Stimulated activated CD4-positive, alpha-beta T cell treated with anti-CD3 and anti-CD28 coated beads, Interleukin-12 subunit alpha, Interleukin-12 subunit beta, amount 100 ng/mL, for 24 hours (primary cell): ENCODE data around the gene NTPCR.

Experiments
- DNase-seq, 2 experiments: peaks; one replicate each; pipeline ENCODE4 v3.0.0-alpha.2; 2020; ENCODE audit warnings: low read depth in 2 of 2

The NTPCR gene

DNA sequence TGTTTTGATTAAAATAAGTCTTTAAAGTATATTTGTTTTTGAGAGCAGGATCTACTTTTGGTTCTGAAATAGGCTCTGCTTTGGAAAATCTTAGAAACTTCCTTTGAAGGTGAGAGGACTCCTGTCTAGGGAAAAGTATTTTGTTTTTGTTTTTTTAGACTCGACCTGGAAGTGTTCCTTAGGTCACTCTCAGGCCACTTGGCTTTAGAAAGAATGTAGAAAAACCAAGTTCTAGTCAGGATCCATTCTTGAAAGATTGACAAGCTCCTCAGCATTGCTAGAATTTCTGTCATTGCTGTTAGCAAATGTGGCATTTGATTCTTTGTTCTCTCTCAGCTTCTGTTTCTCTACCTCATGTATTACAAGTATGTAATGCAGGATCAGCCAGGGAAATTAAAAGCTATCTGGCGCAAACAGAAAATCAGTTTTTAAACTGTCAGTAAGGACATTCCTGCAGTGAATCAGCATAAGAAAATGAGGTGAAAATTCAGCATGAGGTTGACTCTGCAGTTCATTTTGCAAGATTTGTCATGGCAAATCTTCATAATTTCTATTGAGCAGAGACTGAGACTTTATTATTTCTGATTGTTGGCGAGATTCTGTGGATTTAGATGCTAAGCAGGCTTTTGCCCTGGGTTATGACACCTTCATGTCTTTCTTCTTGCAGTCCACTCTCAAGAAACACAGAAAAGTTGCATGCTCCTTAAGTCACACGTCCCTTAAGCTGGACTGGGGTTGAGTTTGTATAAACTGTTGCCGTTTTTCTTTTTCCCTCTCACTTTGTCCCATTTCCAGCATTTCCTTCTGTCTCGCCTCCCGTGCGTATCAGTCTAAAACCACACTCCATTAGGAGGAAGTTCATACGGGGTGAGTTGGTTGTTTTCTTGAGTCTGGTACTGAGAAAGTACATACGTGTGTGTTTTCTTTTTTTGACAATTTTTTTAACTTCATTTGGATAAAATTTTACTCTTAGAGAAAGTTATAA, 12.6 kb downstream of the NTPCR start:
- no peak for DNase-seq

- DNase-seq = no peak
Observed at GRCh38 chr1:232964601-232965000, 14.2 kb downstream of the NTPCR start.

DNA sequence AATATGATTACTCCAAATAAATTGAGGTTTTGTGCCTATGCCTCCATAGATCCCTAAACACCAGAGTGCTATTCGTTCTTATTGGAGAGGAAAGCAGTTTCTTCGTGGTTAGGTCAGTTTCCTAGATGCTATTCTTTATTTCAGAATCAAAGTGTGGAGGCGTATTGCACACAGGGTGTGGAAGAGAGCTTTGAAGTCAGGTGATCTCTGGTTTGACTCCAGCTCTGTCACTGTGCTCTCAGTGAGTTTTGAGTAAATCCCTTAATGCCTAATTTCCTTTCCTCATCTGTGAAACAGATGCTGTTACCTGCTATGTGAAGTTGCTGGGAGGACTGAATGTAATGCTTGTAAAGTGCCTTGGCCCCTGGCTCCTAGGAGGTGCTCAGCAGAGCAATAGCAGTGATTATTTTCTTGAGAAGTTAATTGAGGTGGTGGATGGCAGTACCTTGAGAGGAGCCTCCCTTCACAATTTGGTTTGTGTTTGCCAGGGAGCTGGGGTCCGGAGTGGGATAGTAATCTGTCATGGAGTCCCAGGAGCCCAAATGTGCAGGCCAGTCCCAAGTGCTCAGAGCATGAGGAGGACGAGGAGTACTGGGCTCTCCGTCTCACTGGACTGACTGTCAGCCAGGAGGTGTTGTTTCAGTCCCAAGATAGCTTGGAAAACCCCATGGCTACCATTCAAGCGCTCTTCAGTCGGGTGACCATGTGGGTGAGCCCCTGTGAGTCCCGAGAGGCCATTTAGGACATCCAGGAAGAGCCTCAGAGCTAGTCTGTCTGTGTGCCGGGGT, 14.9 kb downstream of the NTPCR start:
- DNase-seq = no peak

DNA sequence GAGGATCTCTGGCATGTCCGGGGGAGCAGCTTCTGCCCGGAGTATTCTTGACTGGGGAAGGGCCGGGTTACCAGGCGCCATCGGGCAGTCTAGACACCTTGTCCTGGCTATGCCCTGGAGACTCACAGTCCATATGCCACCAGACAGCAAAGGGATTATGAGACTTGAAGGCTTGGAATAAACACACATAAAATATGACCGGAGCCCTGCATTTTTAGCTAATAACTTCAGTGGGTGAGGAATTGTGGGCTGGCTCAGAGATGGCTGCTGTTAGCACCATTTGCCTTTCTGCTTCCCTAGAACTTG, 15.5 kb downstream of the NTPCR start:
- DNase-seq = no peak

- DNase-seq = no peak
Observed at GRCh38 chr1:232966663-232967062, 16.3 kb downstream of the NTPCR start.

- DNase-seq = no peak
Observed at GRCh38 chr1:232968391-232968790, 18.0 kb downstream of the NTPCR start.

- DNase-seq = no peak
Observed at GRCh38 chr1:232968965-232969364, 18.6 kb downstream of the NTPCR start.

GRCh38 chr1:232969799-232970198, 19.4 kb downstream of the NTPCR start:
- DNase-seq = no peak

GRCh38 chr1:232970508-232970907, 20.1 kb downstream of the NTPCR start:
- no peak for DNase-seq

DNA sequence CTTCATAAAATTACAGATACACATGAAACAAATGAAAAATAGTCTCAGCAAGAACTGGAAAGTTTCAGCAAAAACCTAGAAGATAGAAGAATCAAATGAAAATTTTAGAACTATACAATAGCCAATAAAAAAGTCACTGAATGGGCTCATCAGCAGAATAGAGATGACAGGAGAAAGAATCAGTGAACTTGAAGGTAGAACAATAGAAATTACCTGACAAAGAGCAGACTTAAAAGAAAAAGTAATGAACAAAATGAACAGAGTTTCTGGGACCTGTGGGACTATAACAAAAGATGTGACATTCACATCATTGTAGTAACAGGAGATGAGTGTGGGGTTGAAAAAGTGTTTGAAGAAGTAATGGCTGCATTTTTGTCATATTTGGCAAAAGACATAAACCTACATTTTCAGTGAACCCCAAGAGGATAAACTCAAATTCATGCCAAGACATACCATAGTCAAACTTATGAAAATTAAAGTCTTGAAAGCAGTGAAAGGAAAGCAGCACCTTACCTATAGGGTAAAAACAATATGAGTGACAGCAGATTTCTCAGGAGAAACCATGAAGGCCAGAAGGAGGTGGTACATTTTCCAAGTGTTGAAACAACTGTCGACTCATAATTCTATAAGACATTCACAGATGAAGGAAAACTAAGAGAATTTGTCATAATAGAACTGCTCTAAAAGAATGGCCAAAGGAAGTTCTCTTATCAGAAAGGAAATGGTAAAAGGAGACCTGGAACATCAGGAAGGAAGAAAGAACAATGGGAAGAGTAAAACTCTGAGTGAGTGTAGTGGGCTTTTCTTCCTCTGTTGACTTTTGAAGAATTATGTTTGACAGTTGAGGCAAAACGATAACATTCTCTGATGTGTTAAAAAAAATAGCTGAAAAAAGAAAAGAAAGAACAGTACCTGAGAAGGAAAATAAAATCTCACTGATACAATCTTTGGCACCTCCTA, 23.5 kb downstream of the NTPCR start:
- DNase-seq = no peak

GRCh38 chr1:232974971-232975370, 24.6 kb downstream of the NTPCR start:
- no peak for DNase-seq

- no peak for DNase-seq
Observed at GRCh38 chr1:232978091-232978634, 27.8 kb downstream of the NTPCR start.

DNA sequence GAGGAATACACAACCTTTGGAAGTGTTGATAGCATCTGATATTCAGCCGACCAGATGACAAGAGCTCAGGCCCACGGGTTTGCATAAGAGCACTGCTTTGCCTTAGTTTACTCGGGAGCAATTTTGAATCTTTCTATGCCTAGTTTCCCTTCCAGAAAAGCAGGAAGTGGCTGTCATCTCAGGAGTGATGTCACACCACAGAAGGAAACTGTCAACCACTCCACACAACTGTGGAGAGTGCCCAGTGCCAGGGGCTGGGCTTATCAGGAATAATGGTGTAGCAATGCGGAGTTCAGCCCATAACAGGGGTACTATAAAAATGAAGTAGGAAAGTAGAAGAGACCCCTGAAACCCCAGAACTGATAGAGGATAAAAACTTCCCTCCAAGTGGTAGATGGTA, 28.4 kb downstream of the NTPCR start:
- no peak for DNase-seq

DNA sequence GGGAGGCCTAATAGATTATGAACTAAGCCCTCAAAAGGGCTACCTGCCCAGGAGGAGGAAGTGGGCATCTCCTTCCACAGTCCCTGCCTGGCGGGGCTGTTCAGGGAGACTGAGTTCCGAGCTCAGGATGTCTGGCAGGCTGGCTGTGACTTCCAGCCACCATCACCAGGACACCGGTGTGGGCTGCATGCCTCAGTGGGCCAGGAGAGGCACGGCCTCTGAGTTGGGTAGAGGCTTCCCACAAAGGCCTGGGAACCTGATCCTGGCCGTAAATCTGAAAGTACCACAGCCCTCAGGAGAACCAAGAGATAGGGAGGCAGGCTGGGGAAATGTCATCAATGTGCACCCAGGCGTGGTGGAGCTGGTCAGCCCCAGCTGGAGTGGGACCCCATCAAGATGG, 29.1 kb downstream of the NTPCR start:
- DNase-seq = no peak

- DNase-seq = no peak
Observed at GRCh38 chr1:232980355-232980978, 30.1 kb downstream of the NTPCR start.

DNA sequence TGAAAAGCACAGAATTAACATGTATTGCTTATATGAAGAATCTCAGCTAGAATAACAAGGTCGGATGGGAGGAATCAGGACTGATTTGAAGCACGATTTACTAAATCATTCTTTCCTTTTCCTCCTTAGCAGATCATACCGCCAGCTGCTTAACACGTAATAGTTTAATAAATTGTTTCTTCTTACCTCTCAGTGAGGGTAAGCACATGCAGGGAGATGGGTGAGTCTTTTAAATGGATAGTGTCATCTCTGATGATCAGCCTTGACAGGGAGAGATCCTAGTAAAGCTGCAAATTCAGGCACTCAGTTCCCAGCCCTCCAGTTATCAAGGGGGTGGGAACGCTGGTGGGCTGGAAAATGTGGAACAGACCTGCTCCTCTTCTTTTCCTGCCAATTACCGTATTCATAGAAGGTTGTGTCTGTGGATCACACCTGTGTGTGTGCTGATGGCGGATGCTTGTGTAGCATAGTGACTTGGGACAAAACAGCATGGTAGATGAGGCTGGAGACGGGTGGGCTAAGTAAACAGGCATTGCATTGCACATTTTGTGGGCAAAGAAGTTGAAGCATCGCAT, 30.7 kb downstream of the NTPCR start:
- DNase-seq = no peak

GRCh38 chr1:232982238-232982944, 32.0 kb downstream of the NTPCR start:
- DNase-seq = no peak

- DNase-seq = no peak
Observed at GRCh38 chr1:232983375-232983774, 33.0 kb downstream of the NTPCR start.

GRCh38 chr1:232983817-232984567, 33.6 kb downstream of the NTPCR start:
- DNase-seq = no peak
